HepG2 (cell line): ENCODE results near the gene TRPC4AP. TPM values are rescaled to one million over a fixed set of nuclear protein-coding genes. Genes with fewer than 3 reads are reported as not detected.

Experiments
- ATAC-seq: fragments of 200-7000 bp; cut with Tn5 transposase; 3 replicates; pipeline ENCODE4 v1.9.1; 2020; ENCODE audit warnings: mild to moderate bottlenecking, moderate library complexity
- BruUV-seq: library from RNA; stranded (reverse); fragments of 400-500 nt; replicated peaks from 2 replicates; lab custom pipeline; 2021; lab: Mats Ljungman, UMichigan
- CTCF ChIA-PET: fragments of 300-600 bp; formaldehyde crosslinking; extraction: SDS; loops from one replicate; lab custom pipeline; 2021; ENCODE audit warnings: low total read pairs, inconsistent platforms, low intra/inter-chr PET ratio; lab: Yijun Ruan, JAX
- POLR2A ChIA-PET: fragments of 350-600 bp; sonication (Branson Sonifier 250); formaldehyde crosslinking; loops from one replicate; lab custom pipeline; 2020; ENCODE audit warnings: antibody characterized with exemption, inconsistent platforms; lab: Yijun Ruan, JAX
- DNase-seq: peaks from one replicate; pipeline ENCODE4 v3.0.0-alpha.2; 2015; ENCODE audit warnings: low spot score
- FAIRE-seq: peaks from 3 replicates; lab custom pipeline; 2011; peaks lifted over from hg19 to GRCh38; lab: Jason Lieb, UNC
- H2AFZ ChIP-seq: one replicate; pipeline ENCODE4 v1.6.1; 2011; ENCODE audit warnings: low read length, inconsistent platforms
- H3K27ac ChIP-seq: fragments of 300-600 bp; 3 replicates; pipeline ENCODE4 v1.8.0; 2011; ENCODE audit warnings: mixed run types, mild to moderate bottlenecking, mixed read lengths, low read length, inconsistent platforms; ENCODE audit not compliant: insufficient read depth; ENCODE audit errors: extremely low read length
- H3K27me3 ChIP-seq, 2 experiments: fragments of 200-600 bp in 1 of 2; 2 replicates in 1 of 2; 3 replicates in 1 of 2; pipeline versions ENCODE4 v1.6.0 to v1.8.0; 2011; ENCODE audit warnings: low read length in 2 of 2, mild to moderate bottlenecking in 2 of 2, moderate library complexity in 2 of 2, inconsistent platforms in 1 of 2; ENCODE audit not compliant: insufficient read depth in 2 of 2, control insufficient read depth in 1 of 2
- H3K36me3 ChIP-seq, 2 experiments: fragments of 200-600 bp in 1 of 2; replicated peaks in 1 of 2; 2 replicates in 1 of 2; 3 replicates in 1 of 2; pipeline versions ENCODE4 v1.5.1 to v1.8.0; 2011; ENCODE audit warnings: low read length in 2 of 2, inconsistent platforms in 1 of 2; ENCODE audit not compliant: insufficient read depth in 2 of 2, control insufficient read depth in 1 of 2
- H3K4me1 ChIP-seq: 2 replicates; pipeline ENCODE4 v1.5.1; 2012; ENCODE audit warnings: low read length, inconsistent platforms; ENCODE audit not compliant: insufficient read depth
- H3K4me2 ChIP-seq: 2 replicates; pipeline ENCODE4 v1.6.0; 2011; ENCODE audit warnings: low read depth, low read length, inconsistent platforms
- H3K4me3 ChIP-seq, 3 experiments: fragments of 200-600 bp in 1 of 3; sonication (generic), shearing (Covaris generic) in 1 of 3; replicated peaks in 1 of 3; 2 replicates each; pipeline ENCODE4 v1.5.1; 2011 to 2016; ENCODE audit warnings: low read length in 3 of 3, inconsistent platforms in 2 of 3, low read depth in 2 of 3, mild to moderate bottlenecking in 2 of 3, control low read depth in 1 of 3, mixed read lengths in 1 of 3; ENCODE audit not compliant: insufficient read depth in 1 of 3
- H3K79me2 ChIP-seq: one replicate; pipeline ENCODE4 v1.6.1; 2011; ENCODE audit warnings: low read length, inconsistent platforms; ENCODE audit not compliant: insufficient read depth
- H3K9ac ChIP-seq: 2 replicates; pipeline ENCODE4 v1.6.0; 2011; ENCODE audit warnings: mild to moderate bottlenecking, low read depth, low read length, inconsistent platforms; ENCODE audit not compliant: insufficient read depth
- H3K9me3 ChIP-seq: 2 replicates; pipeline ENCODE4 v1.5.1; 2012; ENCODE audit warnings: mild to moderate bottlenecking, low read length
- H4K20me1 ChIP-seq: 2 replicates; pipeline ENCODE4 v1.6.0; 2011; ENCODE audit warnings: inconsistent platforms, mild to moderate bottlenecking, low read length, moderate library complexity; ENCODE audit not compliant: insufficient read depth
- BORCS8-MEF2B ChIP-seq: sonication (generic); formaldehyde crosslinking; IDR thresholded peaks from 2 replicates; pipeline ENCODE4 v1.8.0; 2022; ENCODE audit warnings: mild to moderate bottlenecking, missing genetic modification reagents
- DR1 ChIP-seq: sonication (generic); formaldehyde crosslinking; IDR thresholded peaks from 2 replicates; pipeline ENCODE4 v1.8.0; 2021; ENCODE audit warnings: mild to moderate bottlenecking, missing genetic modification reagents, inconsistent platforms
- FOSL1 ChIP-seq: sonication (generic); formaldehyde crosslinking; IDR thresholded peaks from 2 replicates; pipeline ENCODE4 v1.9.0; 2021; ENCODE audit warnings: missing genetic modification reagents, borderline replicate concordance
- FOXC1 ChIP-seq: sonication (generic); formaldehyde crosslinking; IDR thresholded peaks from 2 replicates; pipeline ENCODE4 v1.8.0; 2022; ENCODE audit warnings: mild to moderate bottlenecking, missing genetic modification reagents, borderline replicate concordance
- GABPA ChIP-seq, 2 experiments: IDR thresholded peaks; 2 replicates each; pipeline ENCODE4 v1.6.1; 2011 to 2016; ENCODE audit warnings: low read depth in 2 of 2, low read length in 1 of 2, missing biosample characterization in 1 of 2, missing genetic modification characterization in 1 of 2
- KDM1A ChIP-seq: IDR thresholded peaks from 2 replicates; pipeline ENCODE4 v1.6.1; 2016; ENCODE audit warnings: missing compliant biosample characterization
- KDM3A ChIP-seq: IDR thresholded peaks from 2 replicates; pipeline ENCODE4 v1.6.1; 2018; ENCODE audit warnings: low read depth, missing compliant biosample characterization
- NFRKB ChIP-seq: fragments of 450-650 bp; IDR thresholded peaks from 2 replicates; pipeline ENCODE4 v1.6.1; 2017
- PCBP2 ChIP-seq: fragments of 200-400 bp; formaldehyde crosslinking; optimal IDR thresholded peaks from 2 replicates; pipeline ENCODE3; 2018; ENCODE audit warnings: low read length, low read depth; ENCODE audit not compliant: poor library complexity, severe bottlenecking
- PHF21A ChIP-seq: sonication (generic); formaldehyde crosslinking; IDR thresholded peaks from 2 replicates; pipeline ENCODE4 v1.5.0; 2020; ENCODE audit warnings: mild to moderate bottlenecking, missing genetic modification reagents
- THAP9 ChIP-seq: sonication (generic); formaldehyde crosslinking; IDR thresholded peaks from 2 replicates; pipeline ENCODE4; 2020; ENCODE audit warnings: missing genetic modification reagents, mild to moderate bottlenecking, borderline replicate concordance
- ZNF335 ChIP-seq: sonication (generic); formaldehyde crosslinking; IDR thresholded peaks from 2 replicates; pipeline ENCODE4 v1.4.0; 2020; ENCODE audit warnings: missing genetic modification reagents
- ZNF720 ChIP-seq: sonication (generic); formaldehyde crosslinking; IDR thresholded peaks from 2 replicates; pipeline ENCODE4 v1.4.0; 2020; ENCODE audit warnings: missing genetic modification reagents
- ZNF746 ChIP-seq: sonication (generic); formaldehyde crosslinking; IDR thresholded peaks from 2 replicates; pipeline ENCODE4 v1.8.0; 2022; ENCODE audit warnings: mild to moderate bottlenecking, missing genetic modification reagents
- ZNF777 ChIP-seq: sonication (generic); formaldehyde crosslinking; IDR thresholded peaks from 2 replicates; pipeline ENCODE4 v1.4.0; 2020; ENCODE audit warnings: missing genetic modification reagents
- WGBS: methylation state at CpG from one replicate; pipeline ENCODE4 v1.1.6; 2017; ENCODE audit warnings: low lambda C conversion rate; 5-methylcytosine and 5-hydroxymethylcytosine counted together
- in situ Hi-C: cut with HindIII; loops from 2 replicates; pipeline ENCODE4 v1.10.0; 2017; ENCODE audit warnings: low pct_unique_long_range_greater_than_20kb; ENCODE audit not compliant: extremely low pct_ligation_motif_present
- intact Hi-C: fragments of 100-400 bp; cut with micrococcal nuclease; formaldehyde crosslinking; loops from one replicate; pipeline ENCODE4 v1.10.0; 2022; ENCODE audit not compliant: unreplicated experiment
- polyA plus RNA-seq, 8 experiments: library from polyadenylated mRNA; depleted of rRNA in 3 of 8; stranded (reverse) in 7 of 8; unstranded in 1 of 8; fragments of >200 nt; fragmentation: Illumina TruSeq in 4 of 8; extraction: Trizol in 4 of 8; gene quantifications; 2 replicates each; pipeline versions ENCODE4 v1.2.1 to v1.2.3, GENCODE V29; 2011 to 2016; ENCODE audit warnings: low read depth in 4 of 8, missing spikeins in 1 of 8, mixed read lengths in 1 of 8; ENCODE audit not compliant: insufficient read depth in 1 of 8
- total RNA-seq, 5 experiments: library from RNA; depleted of rRNA; stranded (reverse); fragments of >200 nt; fragmentation: Illumina TruSeq; extraction: Trizol; gene quantifications; 2 replicates each; pipeline ENCODE4 v1.2.3, GENCODE V29; 2016; ENCODE audit warnings: low read depth in 1 of 5
- TF ChIP-seq, protein P1 (sequence below): sonication (generic); formaldehyde crosslinking; IDR thresholded peaks from 2 replicates; pipeline ENCODE4 v1.8.0; 2022; ENCODE audit warnings: mild to moderate bottlenecking, missing genetic modification reagents

The TRPC4AP gene
- total and polyA plus RNA-seq, 2 of the 13 experiments (the other 11 are each of a cell fraction or from before 2014, with no cell fraction given), result 136 to 137 TPM

GRCh38 chr20:34970193-34970840 lies 122.3 kb downstream of the TRPC4AP start:
- FAIRE-seq, result no peak
- intact Hi-C loops, result no loop called here
- POLR2A ChIA-PET, result no interaction called here

More at GRCh38 chr20:34970193-34970840, 122.3 kb downstream of the TRPC4AP start:
- Histone ChIP-seq H3K4me3 (no peak overlapping the region), H3K9ac (no peak overlapping the region), H4K20me1 (no peaks in the 10 kb centered on the region), H3K27me3 (peaks cover 0 to 17% of the 10 kb centered on the region in 2 experiments; a peak in 2 of 5 replicates), H3K27ac (no peak overlapping the region), H3K36me3 (no peaks in the 10 kb centered on the region), H3K79me2 (no peaks in the 10 kb centered on the region), H3K4me1 (peaks cover 19% of the 10 kb centered on the region), H2AFZ (no peak overlapping the region), H3K9me3 (no peaks in the 10 kb centered on the region)
- in situ Hi-C loops, result no loop called here
- 54% methylated on average over 7 of the region's 7 CpGs for WGBS
- ATAC-seq, result no peak; the same call in 2 of the 3 replicates
- DNase-seq, result no peak
- CTCF ChIA-PET, result no interaction called here
- BruUV-seq, result no TSS peak
- TF ChIP-seq FOXC1 (CRISPR knock-in tag) (no peak), PCBP2 (no peak), GABPA (IDR thresholded peaks at IDR 0.05; ENCODE audit: low read depth, low read length) (no peak), GABPA (CRISPR knock-in tag; IDR thresholded peaks at IDR 0.05; ENCODE audit: low read depth) (no peak), PHF21A (CRISPR knock-in tag) (no peak), NFRKB (no peak), BORCS8-MEF2B (CRISPR knock-in tag) (no peak), ZNF335 (CRISPR knock-in tag) (no peak), FOSL1 (no peak), ZNF746 (no peak), KDM3A (CRISPR knock-in tag) (no peak), THAP9 (no peak), ZNF720 (CRISPR knock-in tag) (no peak), ZNF777 (CRISPR knock-in tag) (no peak), KDM1A (no peak), DR1 (no peak)
- TF ChIP-seq, protein P1, sequence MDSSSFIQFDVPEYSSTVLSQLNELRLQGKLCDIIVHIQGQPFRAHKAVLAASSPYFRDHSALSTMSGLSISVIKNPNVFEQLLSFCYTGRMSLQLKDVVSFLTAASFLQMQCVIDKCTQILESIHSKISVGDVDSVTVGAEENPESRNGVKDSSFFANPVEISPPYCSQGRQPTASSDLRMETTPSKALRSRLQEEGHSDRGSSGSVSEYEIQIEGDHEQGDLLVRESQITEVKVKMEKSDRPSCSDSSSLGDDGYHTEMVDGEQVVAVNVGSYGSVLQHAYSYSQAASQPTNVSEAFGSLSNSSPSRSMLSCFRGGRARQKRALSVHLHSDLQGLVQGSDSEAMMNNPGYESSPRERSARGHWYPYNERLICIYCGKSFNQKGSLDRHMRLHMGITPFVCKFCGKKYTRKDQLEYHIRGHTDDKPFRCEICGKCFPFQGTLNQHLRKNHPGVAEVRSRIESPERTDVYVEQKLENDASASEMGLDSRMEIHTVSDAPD (CRISPR knock-in tag), result no peak
- TF ChIP-seq, all 625 proteins: peak for 0
- H3K4me2 ChIP-seq, result no peak overlapping the region
